ENCODE data around the gene IFNW1. TPM values are rescaled to one million over a fixed set of nuclear protein-coding genes. Genes with fewer than 3 reads are reported as not detected.

The IFNW1 gene
- total and polyA plus RNA-seq, 2 experiments from 2014 or later: not detected

DNA sequence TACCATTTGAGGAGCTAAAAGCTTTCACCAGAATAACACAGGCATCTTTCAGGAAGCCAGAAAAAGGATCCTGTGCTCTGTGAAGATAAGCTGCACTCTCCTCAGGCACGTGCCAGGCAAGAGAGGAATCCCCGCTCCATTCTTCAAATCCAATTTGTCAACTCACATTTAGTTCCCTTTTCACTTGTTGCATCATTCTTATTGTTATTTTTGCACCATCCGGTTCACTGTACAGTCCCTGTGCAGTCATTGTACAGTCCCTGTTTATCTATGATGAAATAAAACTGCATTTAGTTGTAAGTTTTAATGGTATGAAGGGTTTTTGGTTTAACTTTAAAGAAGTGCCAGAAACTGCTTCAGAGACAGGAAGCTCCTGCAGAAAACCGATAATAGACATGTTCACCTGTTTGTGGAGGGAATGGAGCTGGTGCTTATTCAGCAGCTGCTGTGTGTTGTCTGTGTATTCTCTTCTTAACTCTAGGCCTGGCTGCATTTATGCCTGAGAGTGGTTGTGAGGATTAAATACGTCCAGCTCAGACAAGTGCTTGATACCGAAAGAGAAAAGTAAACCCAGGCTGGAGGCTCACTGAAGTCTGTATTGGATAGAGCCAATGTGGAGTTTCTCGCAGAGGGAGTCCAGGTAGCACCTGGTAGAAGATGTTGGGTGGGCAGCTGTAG, 22.4 kb downstream of the IFNW1 start:
- no peaks in the 10 kb centered on the region for H4K20me1 ChIP-seq (ENCODE audit: insufficient read depth, poor library complexity, severe bottlenecking)
- no peaks in the 10 kb centered on the region for H3K79me2 ChIP-seq
- TF ChIP-seq EZH2phosphoT487 (IDR thresholded peaks at IDR 0.05; ENCODE audit: low read depth, severe bottlenecking, unreplicated experiment) (no peak), EZH2 (IDR thresholded peaks at IDR 0.05; ENCODE audit: borderline replicate concordance) (no peak)
- TF ChIP-seq, protein P1, sequence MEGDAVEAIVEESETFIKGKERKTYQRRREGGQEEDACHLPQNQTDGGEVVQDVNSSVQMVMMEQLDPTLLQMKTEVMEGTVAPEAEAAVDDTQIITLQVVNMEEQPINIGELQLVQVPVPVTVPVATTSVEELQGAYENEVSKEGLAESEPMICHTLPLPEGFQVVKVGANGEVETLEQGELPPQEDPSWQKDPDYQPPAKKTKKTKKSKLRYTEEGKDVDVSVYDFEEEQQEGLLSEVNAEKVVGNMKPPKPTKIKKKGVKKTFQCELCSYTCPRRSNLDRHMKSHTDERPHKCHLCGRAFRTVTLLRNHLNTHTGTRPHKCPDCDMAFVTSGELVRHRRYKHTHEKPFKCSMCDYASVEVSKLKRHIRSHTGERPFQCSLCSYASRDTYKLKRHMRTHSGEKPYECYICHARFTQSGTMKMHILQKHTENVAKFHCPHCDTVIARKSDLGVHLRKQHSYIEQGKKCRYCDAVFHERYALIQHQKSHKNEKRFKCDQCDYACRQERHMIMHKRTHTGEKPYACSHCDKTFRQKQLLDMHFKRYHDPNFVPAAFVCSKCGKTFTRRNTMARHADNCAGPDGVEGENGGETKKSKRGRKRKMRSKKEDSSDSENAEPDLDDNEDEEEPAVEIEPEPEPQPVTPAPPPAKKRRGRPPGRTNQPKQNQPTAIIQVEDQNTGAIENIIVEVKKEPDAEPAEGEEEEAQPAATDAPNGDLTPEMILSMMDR (IDR thresholded peaks at IDR 0.05; ENCODE audit: poor library complexity): no peak
- H2AFZ ChIP-seq: no peak overlapping the region
- no peak for DNase-seq (ENCODE audit: low spot score)
- no peaks in the 10 kb centered on the region for H3K36me3 ChIP-seq (replicated peaks; ENCODE audit: insufficient read depth, low read depth)
- no peak overlapping the region for H3K4me3 ChIP-seq
- no peak overlapping the region for H3K4me2 ChIP-seq
- no peaks in the 10 kb centered on the region for H3K4me1 ChIP-seq (ENCODE audit: insufficient read depth)
- 76% methylated on average over 7 of the region's 7 CpGs for WGBS (ENCODE audit: low lambda C conversion rate, missing lambda C conversion rate)
- H3K27ac ChIP-seq: no peak overlapping the region
- H3K27me3 ChIP-seq: no peaks in the 10 kb centered on the region
- no peaks in the 10 kb centered on the region for H3K9me2 ChIP-seq (replicated peaks; ENCODE audit: insufficient read depth)
- H3K9me3 ChIP-seq (ENCODE audit: low read depth): no peaks in the 10 kb centered on the region

DNA sequence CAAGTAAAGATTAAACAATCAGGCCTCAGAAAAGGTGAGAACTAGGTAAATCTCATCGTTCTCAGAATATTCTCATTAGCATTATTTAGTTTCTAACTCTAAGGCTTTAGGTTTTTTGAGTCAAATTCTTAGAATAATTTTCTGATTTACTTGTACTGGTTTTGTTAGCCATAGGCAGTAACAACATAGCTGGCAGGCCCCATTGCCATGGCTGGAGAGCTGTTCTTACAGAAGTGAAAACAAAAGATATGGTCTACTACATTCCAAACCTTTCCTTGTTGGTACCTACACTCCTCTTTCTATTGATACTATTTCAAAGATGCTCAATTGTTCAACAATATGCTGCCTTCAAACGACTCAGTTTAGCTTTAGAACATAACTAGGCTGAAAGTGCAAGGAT, 27.3 kb downstream of the IFNW1 start:
- no peak overlapping the region for H2AFZ ChIP-seq
- 75% methylated on average over 2 of the region's 2 CpGs for WGBS (ENCODE audit: low lambda C conversion rate, missing lambda C conversion rate)
- no peak overlapping the region for H3K4me3 ChIP-seq
- no peaks in the 10 kb centered on the region for H3K4me1 ChIP-seq (ENCODE audit: insufficient read depth)
- H3K79me2 ChIP-seq: no peaks in the 10 kb centered on the region
- TF ChIP-seq, protein P1 (IDR thresholded peaks at IDR 0.05; ENCODE audit: poor library complexity): no peak
- TF ChIP-seq EZH2 (IDR thresholded peaks at IDR 0.05; ENCODE audit: borderline replicate concordance): no peak
- TF ChIP-seq EZH2phosphoT487 (IDR thresholded peaks at IDR 0.05; ENCODE audit: low read depth, severe bottlenecking, unreplicated experiment): no peak
- H3K27me3 ChIP-seq: no peaks in the 10 kb centered on the region
- no peaks in the 10 kb centered on the region for H4K20me1 ChIP-seq (ENCODE audit: insufficient read depth, poor library complexity, severe bottlenecking)
- H3K36me3 ChIP-seq (replicated peaks; ENCODE audit: insufficient read depth, low read depth): no peaks in the 10 kb centered on the region
- H3K27ac ChIP-seq: no peak overlapping the region
- H3K4me2 ChIP-seq: no peak overlapping the region
- no peaks in the 10 kb centered on the region for H3K9me3 ChIP-seq (ENCODE audit: low read depth)
- no peak for DNase-seq (ENCODE audit: low spot score)
- no peaks in the 10 kb centered on the region for H3K9me2 ChIP-seq (replicated peaks; ENCODE audit: insufficient read depth)

DNA sequence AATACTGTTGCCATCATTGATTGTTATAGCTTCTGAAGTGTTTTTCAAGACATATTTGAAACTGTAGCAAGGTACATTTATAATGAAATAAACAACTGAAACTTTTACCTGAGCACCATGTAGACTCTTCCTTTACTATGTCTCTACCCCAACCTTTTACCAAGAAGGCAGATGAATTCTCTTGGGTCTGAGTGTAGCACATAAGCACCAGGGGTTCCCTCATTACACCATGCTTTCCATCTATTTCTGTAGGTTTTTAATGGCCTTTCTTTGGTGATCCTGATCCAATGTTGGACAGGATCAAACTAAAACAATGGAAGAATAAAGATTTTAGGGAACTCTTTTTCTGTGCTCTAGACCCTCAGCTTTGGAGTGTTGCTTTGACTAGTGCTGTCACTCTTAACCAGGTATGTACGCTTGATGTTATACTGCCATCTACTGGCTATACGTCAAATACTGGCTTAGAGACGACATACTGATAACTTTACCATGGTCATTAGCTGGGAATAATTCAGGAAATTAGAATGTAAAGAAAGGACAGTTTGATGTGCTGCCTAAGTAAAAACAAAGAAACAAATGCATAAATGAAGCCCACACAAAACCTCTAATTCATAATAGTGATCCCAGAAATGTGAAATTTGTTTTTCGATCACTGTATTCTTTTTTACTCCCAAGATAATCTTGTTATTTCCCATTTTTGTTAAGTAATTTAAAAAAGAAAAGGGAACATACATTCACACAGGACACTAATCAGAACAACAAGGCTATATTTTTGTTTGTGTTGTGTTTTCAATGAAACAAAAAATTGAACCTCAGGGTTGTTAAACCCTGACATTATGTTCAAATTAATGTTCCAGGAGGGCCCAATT, 30.7 kb downstream of the IFNW1 start:
- no peak overlapping the region for H2AFZ ChIP-seq
- peak; percentile 78 for DNase-seq (ENCODE audit: low spot score)
- WGBS (ENCODE audit: low lambda C conversion rate, missing lambda C conversion rate): 24% methylated on average over 4 of the region's 4 CpGs
- H3K4me2 ChIP-seq: no peak overlapping the region
- H3K4me1 ChIP-seq (ENCODE audit: insufficient read depth): no peaks in the 10 kb centered on the region
- no peaks in the 10 kb centered on the region for H4K20me1 ChIP-seq (ENCODE audit: insufficient read depth, poor library complexity, severe bottlenecking)
- no peak overlapping the region for H3K4me3 ChIP-seq
- H3K36me3 ChIP-seq (replicated peaks; ENCODE audit: insufficient read depth, low read depth): no peaks in the 10 kb centered on the region
- no peaks in the 10 kb centered on the region for H3K27me3 ChIP-seq
- no peaks in the 10 kb centered on the region for H3K79me2 ChIP-seq
- H3K9me2 ChIP-seq (replicated peaks; ENCODE audit: insufficient read depth): no peaks in the 10 kb centered on the region
- no peak overlapping the region for H3K27ac ChIP-seq
- no peaks in the 10 kb centered on the region for H3K9me3 ChIP-seq (ENCODE audit: low read depth)
- TF ChIP-seq, protein P1 (IDR thresholded peaks at IDR 0.05; ENCODE audit: poor library complexity): peak; percentile 92
- TF ChIP-seq EZH2phosphoT487 (IDR thresholded peaks at IDR 0.05; ENCODE audit: low read depth, severe bottlenecking, unreplicated experiment) (no peak), EZH2 (IDR thresholded peaks at IDR 0.05; ENCODE audit: borderline replicate concordance) (no peak)
